Liver (tissue), 10 donors: ENCODE data around the gene PIANP. TPM values are rescaled to one million over a fixed set of nuclear protein-coding genes. Genes with fewer than 3 reads are reported as not detected.

Source experiments
- DNase-seq: peaks from one replicate; pipeline ENCODE4 v3.0.0-alpha.2; 2017; ENCODE audit warnings: low spot score
- H3K27ac ChIP-seq, 2 donors: one replicate each; pipeline ENCODE4 v1.7.0; 2013; ENCODE audit warnings: inconsistent platforms in 2 of 2, low read length in 2 of 2, control low read depth in 1 of 2, low read depth in 1 of 2, mild to moderate bottlenecking in 1 of 2
- H3K27me3 ChIP-seq, 4 donors: one replicate each; pipeline versions ENCODE4 v1.6.1 to v1.7.0; 2013; ENCODE audit warnings: low read length in 3 of 4, inconsistent platforms in 1 of 4, mild to moderate bottlenecking in 1 of 4, moderate library complexity in 1 of 4; ENCODE audit not compliant: control insufficient read depth in 4 of 4, insufficient read depth in 4 of 4
- H3K36me3 ChIP-seq, 4 donors: one replicate each; pipeline versions ENCODE4 v1.6.1 to v1.7.0; 2013; ENCODE audit warnings: low read length in 3 of 4, mild to moderate bottlenecking in 3 of 4, low read depth in 1 of 4, moderate library complexity in 1 of 4; ENCODE audit not compliant: control insufficient read depth in 4 of 4, insufficient read depth in 3 of 4
- H3K4me1 ChIP-seq, 4 donors: one replicate each; pipeline versions ENCODE4 v1.6.1 to v1.7.0; 2013; ENCODE audit warnings: low read length in 3 of 4, mild to moderate bottlenecking in 3 of 4, moderate library complexity in 1 of 4; ENCODE audit not compliant: control insufficient read depth in 4 of 4, insufficient read depth in 4 of 4
- H3K4me3 ChIP-seq, 3 donors: one replicate each; pipeline versions ENCODE4 v1.6.1 to v1.7.0; 2013; ENCODE audit warnings: low read length in 3 of 3, control low read depth in 1 of 3, low read depth in 1 of 3, mild to moderate bottlenecking in 1 of 3
- H3K9ac ChIP-seq, 2 donors: one replicate each; pipeline ENCODE4 v1.7.0; 2013; ENCODE audit warnings: low read length in 2 of 2, mild to moderate bottlenecking in 2 of 2, moderate library complexity in 2 of 2, control low read depth in 1 of 2, low read depth in 1 of 2
- H3K9me3 ChIP-seq, 4 donors: one replicate each; pipeline versions ENCODE4 v1.6.1 to v1.7.0; 2013; ENCODE audit warnings: low read length in 3 of 4; ENCODE audit not compliant: control insufficient read depth in 4 of 4
- EGR1 ChIP-seq, 2 donors: IDR thresholded peaks; 2 replicates each; pipeline ENCODE4 v1.6.1; 2016 to 2018; ENCODE audit warnings: antibody characterized with exemption in 2 of 2, low read depth in 2 of 2
- FOXA1 ChIP-seq: IDR thresholded peaks from 2 replicates; pipeline ENCODE4 v1.6.1; 2016; ENCODE audit warnings: antibody characterized with exemption
- FOXA2 ChIP-seq: IDR thresholded peaks from 2 replicates; pipeline ENCODE4 v1.6.1; 2016; ENCODE audit warnings: antibody characterized with exemption
- GABPA ChIP-seq, 2 donors: IDR thresholded peaks in 1 of 2; conservative IDR thresholded peaks in 1 of 2; 2 replicates each; pipeline ENCODE4 v1.6.1; 2016; ENCODE audit warnings: antibody characterized with exemption in 2 of 2, mild to moderate bottlenecking in 1 of 2, moderate library complexity in 1 of 2
- HNF4A ChIP-seq, 2 donors: conservative IDR thresholded peaks; 2 replicates each; pipeline ENCODE4 v1.6.1; 2016; ENCODE audit warnings: antibody characterized with exemption in 2 of 2, mild to moderate bottlenecking in 2 of 2
- HNF4G ChIP-seq: IDR thresholded peaks from 2 replicates; pipeline ENCODE4 v1.6.1; 2016; ENCODE audit warnings: antibody characterized with exemption
- JUND ChIP-seq, 2 donors: IDR thresholded peaks; 2 replicates each; pipeline ENCODE4 v1.6.1; 2016; ENCODE audit warnings: antibody characterized with exemption in 2 of 2
- MAX ChIP-seq: IDR thresholded peaks from 2 replicates; pipeline ENCODE4 v1.6.1; 2016; ENCODE audit warnings: antibody characterized with exemption
- NR2F2 ChIP-seq: IDR thresholded peaks from 2 replicates; pipeline ENCODE4 v1.6.1; 2016; ENCODE audit warnings: antibody characterized with exemption
- RAD21 ChIP-seq, 2 donors: IDR thresholded peaks; 2 replicates each; pipeline ENCODE4 v1.6.1; 2016; ENCODE audit warnings: antibody characterized with exemption in 2 of 2, mild to moderate bottlenecking in 2 of 2
- RXRA ChIP-seq, 2 donors: IDR thresholded peaks; 2 replicates each; pipeline ENCODE4 v1.6.1; 2017 to 2018; ENCODE audit warnings: antibody characterized with exemption in 2 of 2, mild to moderate bottlenecking in 1 of 2
- SP1 ChIP-seq: IDR thresholded peaks from 2 replicates; pipeline ENCODE4 v1.6.1; 2018; ENCODE audit warnings: antibody characterized with exemption, mild to moderate bottlenecking
- TAF1 ChIP-seq: conservative IDR thresholded peaks from 2 replicates; pipeline ENCODE4 v1.6.1; 2016; ENCODE audit warnings: antibody characterized with exemption, mild to moderate bottlenecking
- YY1 ChIP-seq: IDR thresholded peaks from 2 replicates; pipeline ENCODE4 v1.6.1; 2016; ENCODE audit warnings: antibody characterized with exemption, mild to moderate bottlenecking
- ZBTB33 ChIP-seq: IDR thresholded peaks from 2 replicates; pipeline ENCODE4 v1.6.1; 2016; ENCODE audit warnings: antibody characterized with exemption
- WGBS: extraction: QIAGEN DNeasy Blood & Tissue Kit; methylation state at CpG from one replicate; pipeline ENCODE4 v1.1.7; 2013; 5-methylcytosine and 5-hydroxymethylcytosine counted together
- polyA plus RNA-seq, 2 donors: library from polyadenylated mRNA; stranded (reverse) in 1 of 2; unstranded in 1 of 2; fragments of 200-250 nt in 1 of 2; fragments of >200 nt in 1 of 2; fragmentation: Nextera tagmentation in 1 of 2; extraction: Ambion mirVana in 1 of 2; gene quantifications; one replicate each; pipeline versions ENCODE4 v1.2.1 to v1.2.3, GENCODE V29; 2013 to 2015
- small RNA-seq: library from RNA; depleted of rRNA; stranded (forward); fragments of <200 nt; gene quantifications from one replicate; pipeline ENCODE3, GENCODE V24; 2014
- total RNA-seq, 2 donors: library from RNA; depleted of rRNA; stranded (reverse); fragments of >200 nt; gene quantifications; one replicate each; pipeline ENCODE4 v1.2.3, GENCODE V29; 2014
- TF ChIP-seq, protein P1 (sequence below): IDR thresholded peaks from 2 replicates; pipeline ENCODE4 v1.6.1; 2016; ENCODE audit warnings: antibody characterized with exemption
- TF ChIP-seq, protein P2 (sequence below): fragments of 150-350 bp; IDR thresholded peaks from 2 replicates; pipeline ENCODE4 v1.5.1; 2017; ENCODE audit warnings: improper control_type of control experiment, low read depth, low read length; ENCODE audit not compliant: missing input control
- TF ChIP-seq, protein P3 (sequence below): IDR thresholded peaks from 2 replicates; pipeline ENCODE4 v1.6.1; 2016; ENCODE audit warnings: antibody characterized with exemption, mild to moderate bottlenecking
- donor health status: healthy.
- donor health status: healthy.
- donor health status: healthy.
- donor health status: healthy.
- donor health status: healthy.

The PIANP gene
- total and polyA plus RNA-seq, 4 donors = 0.03 TPM; not detected in 3

DNA sequence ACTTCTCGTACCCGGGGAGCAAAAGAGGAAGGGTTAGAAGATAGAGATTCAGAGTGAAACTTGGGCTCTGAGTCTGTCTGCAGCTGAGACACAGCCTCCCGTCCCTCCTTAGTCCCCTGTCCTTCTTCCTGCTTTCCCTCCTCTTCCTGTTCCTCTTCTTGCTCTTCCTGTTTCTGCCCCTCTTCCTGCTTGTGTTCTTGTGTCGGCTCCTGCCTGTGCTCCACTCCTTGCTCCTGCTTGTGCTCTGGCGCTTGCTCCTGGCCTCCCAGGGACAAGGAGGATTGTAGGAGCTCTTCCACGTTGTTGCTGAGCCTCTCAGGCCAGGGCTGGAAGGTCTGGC lies 56.4 kb downstream of the PIANP start:
- 66% methylated on average over 6 of the region's 6 CpGs for WGBS
- no peak for DNase-seq
- Histone ChIP-seq H3K9ac (no peak overlapping the region), H3K9me3 (peaks cover 6 to 22% (median 9%) of the 10 kb centered on the region in 4 donors), H3K4me1 (peaks cover 0 to 4% (median 0%) of the 10 kb centered on the region in 4 donors), H3K4me3 (no peak overlapping the region), H3K27ac (peak overlapping the region; percentile 3 to 58), H3K36me3 (peaks cover 0 to 9% (median 0%) of the 10 kb centered on the region in 4 donors), H3K27me3 (no peaks in the 10 kb centered on the region)
- TF ChIP-seq JUND (IDR thresholded peaks at IDR 0.05) (no peak), ZBTB33 (no peak), HNF4G (no peak), FOXA2 (no peak), RXRA (IDR thresholded peaks at IDR 0.05) (no peak), EGR1 (IDR thresholded peaks at IDR 0.05; ENCODE audit: low read depth in 2 of 2) (no peak), FOXA1 (no peak), RAD21 (IDR thresholded peaks at IDR 0.05) (no peak), SP1 (no peak), TAF1 (no peak), GABPA (IDR thresholded peaks at IDR 0.05 in 1 of 2, conservative IDR thresholded peaks at IDR 0.05 in 1 of 2) (no peak), MAX (no peak), NR2F2 (no peak), YY1 (no peak), HNF4A (conservative IDR thresholded peaks at IDR 0.05) (no peak)
- TF ChIP-seq, protein P1, sequence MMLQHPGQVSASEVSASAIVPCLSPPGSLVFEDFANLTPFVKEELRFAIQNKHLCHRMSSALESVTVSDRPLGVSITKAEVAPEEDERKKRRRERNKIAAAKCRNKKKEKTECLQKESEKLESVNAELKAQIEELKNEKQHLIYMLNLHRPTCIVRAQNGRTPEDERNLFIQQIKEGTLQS = no peak
- TF ChIP-seq, protein P2, sequence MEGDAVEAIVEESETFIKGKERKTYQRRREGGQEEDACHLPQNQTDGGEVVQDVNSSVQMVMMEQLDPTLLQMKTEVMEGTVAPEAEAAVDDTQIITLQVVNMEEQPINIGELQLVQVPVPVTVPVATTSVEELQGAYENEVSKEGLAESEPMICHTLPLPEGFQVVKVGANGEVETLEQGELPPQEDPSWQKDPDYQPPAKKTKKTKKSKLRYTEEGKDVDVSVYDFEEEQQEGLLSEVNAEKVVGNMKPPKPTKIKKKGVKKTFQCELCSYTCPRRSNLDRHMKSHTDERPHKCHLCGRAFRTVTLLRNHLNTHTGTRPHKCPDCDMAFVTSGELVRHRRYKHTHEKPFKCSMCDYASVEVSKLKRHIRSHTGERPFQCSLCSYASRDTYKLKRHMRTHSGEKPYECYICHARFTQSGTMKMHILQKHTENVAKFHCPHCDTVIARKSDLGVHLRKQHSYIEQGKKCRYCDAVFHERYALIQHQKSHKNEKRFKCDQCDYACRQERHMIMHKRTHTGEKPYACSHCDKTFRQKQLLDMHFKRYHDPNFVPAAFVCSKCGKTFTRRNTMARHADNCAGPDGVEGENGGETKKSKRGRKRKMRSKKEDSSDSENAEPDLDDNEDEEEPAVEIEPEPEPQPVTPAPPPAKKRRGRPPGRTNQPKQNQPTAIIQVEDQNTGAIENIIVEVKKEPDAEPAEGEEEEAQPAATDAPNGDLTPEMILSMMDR = no peak
- TF ChIP-seq, protein P3, sequence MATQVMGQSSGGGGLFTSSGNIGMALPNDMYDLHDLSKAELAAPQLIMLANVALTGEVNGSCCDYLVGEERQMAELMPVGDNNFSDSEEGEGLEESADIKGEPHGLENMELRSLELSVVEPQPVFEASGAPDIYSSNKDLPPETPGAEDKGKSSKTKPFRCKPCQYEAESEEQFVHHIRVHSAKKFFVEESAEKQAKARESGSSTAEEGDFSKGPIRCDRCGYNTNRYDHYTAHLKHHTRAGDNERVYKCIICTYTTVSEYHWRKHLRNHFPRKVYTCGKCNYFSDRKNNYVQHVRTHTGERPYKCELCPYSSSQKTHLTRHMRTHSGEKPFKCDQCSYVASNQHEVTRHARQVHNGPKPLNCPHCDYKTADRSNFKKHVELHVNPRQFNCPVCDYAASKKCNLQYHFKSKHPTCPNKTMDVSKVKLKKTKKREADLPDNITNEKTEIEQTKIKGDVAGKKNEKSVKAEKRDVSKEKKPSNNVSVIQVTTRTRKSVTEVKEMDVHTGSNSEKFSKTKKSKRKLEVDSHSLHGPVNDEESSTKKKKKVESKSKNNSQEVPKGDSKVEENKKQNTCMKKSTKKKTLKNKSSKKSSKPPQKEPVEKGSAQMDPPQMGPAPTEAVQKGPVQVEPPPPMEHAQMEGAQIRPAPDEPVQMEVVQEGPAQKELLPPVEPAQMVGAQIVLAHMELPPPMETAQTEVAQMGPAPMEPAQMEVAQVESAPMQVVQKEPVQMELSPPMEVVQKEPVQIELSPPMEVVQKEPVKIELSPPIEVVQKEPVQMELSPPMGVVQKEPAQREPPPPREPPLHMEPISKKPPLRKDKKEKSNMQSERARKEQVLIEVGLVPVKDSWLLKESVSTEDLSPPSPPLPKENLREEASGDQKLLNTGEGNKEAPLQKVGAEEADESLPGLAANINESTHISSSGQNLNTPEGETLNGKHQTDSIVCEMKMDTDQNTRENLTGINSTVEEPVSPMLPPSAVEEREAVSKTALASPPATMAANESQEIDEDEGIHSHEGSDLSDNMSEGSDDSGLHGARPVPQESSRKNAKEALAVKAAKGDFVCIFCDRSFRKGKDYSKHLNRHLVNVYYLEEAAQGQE = no peak

Small RNAs within 50 kb of the gene (small RNA-seq; reads per million reads assigned to genes)
- not detected for gene RNU6-781P

Other genes starting within 250 kb of the PIANP start
- 10 to 100 TPM in 1 of 2 donors, 1 to 10 TPM in 1; 9.5 to 32.9 TPM for gene TAPBPL, start 248.8 kb downstream of the PIANP start, total RNA-seq
- 10 to 100 TPM; 16.5 to 21.5 TPM for gene TAPBPL, start 248.8 kb downstream of the PIANP start, polyA plus RNA-seq
- 1 to 10 TPM; 5.8 to 6.4 TPM for gene VAMP1, start 230.1 kb downstream of the PIANP start, total RNA-seq
- 1 to 10 TPM; 2.4 to 4.2 TPM for gene VAMP1, start 230.1 kb downstream of the PIANP start, polyA plus RNA-seq
- gene MRPL51, start 207.6 kb downstream of the PIANP start, total RNA-seq = 10 to 100 TPM; 37.6 to 38.6 TPM
- 100 to 1,000 TPM in 1 of 2 donors, 10 to 100 TPM in 1; 57.4 to 163 TPM for gene MRPL51, start 207.6 kb downstream of the PIANP start, polyA plus RNA-seq
- 10 to 100 TPM in 1 of 2 donors, 1 to 10 TPM in 1; 10.0 to 55.1 TPM for gene NCAPD2, start 206.7 kb downstream of the PIANP start, total RNA-seq
- 1 to 10 TPM; 2.0 to 4.9 TPM for gene NCAPD2, start 206.7 kb downstream of the PIANP start, polyA plus RNA-seq
- 1,000 to 10,000 TPM; 1,234 to 1,389 TPM for gene GAPDH, start 166.3 kb downstream of the PIANP start, total RNA-seq
- 1,000 to 10,000 TPM; 1,299 to 2,082 TPM for gene GAPDH, start 166.3 kb downstream of the PIANP start, polyA plus RNA-seq
- 1 to 10 TPM; 4.8 to 5.9 TPM for gene IFFO1, start 144.8 kb downstream of the PIANP start, total RNA-seq
- gene IFFO1, start 144.8 kb downstream of the PIANP start, polyA plus RNA-seq = 1 to 10 TPM; 5.9 to 7.6 TPM
- 10 to 100 TPM in 1 of 2 donors, 1 to 10 TPM in 1; 4.8 to 22.3 TPM for gene NOP2, start 132.5 kb downstream of the PIANP start, total RNA-seq
- 10 to 100 TPM; 12.5 to 15.6 TPM for gene NOP2, start 132.5 kb downstream of the PIANP start, polyA plus RNA-seq
- gene CHD4, start 93.4 kb downstream of the PIANP start, total RNA-seq = 100 to 1,000 TPM; 101 TPM
- gene CHD4, start 93.4 kb downstream of the PIANP start, polyA plus RNA-seq = 10 to 100 TPM; 53.6 to 53.8 TPM
- 1 to 10 TPM in 1 of 2 donors, under 1 TPM in 1; 0.84 to 2.0 TPM for gene LPAR5, start 64.9 kb downstream of the PIANP start, total RNA-seq
- gene LPAR5, start 64.9 kb downstream of the PIANP start, polyA plus RNA-seq = 1 to 10 TPM in 1 of 2 donors, under 1 TPM in 1; 0.58 to 1.3 TPM
- 1 to 10 TPM in 1 of 2 donors, under 1 TPM in 1; 0.50 to 1.5 TPM for gene ACRBP, start 53.4 kb downstream of the PIANP start, total RNA-seq
- under 1 TPM; 0.39 to 0.80 TPM for gene ACRBP, start 53.4 kb downstream of the PIANP start, polyA plus RNA-seq
- 10 to 100 TPM; 14.9 to 15.5 TPM for gene ING4, start 37.7 kb downstream of the PIANP start, total RNA-seq
- gene ING4, start 37.7 kb downstream of the PIANP start, polyA plus RNA-seq = 10 to 100 TPM; 13.9 to 18.1 TPM
- 10 to 100 TPM in 1 of 2 donors, 1 to 10 TPM in 1; 8.5 to 11.5 TPM for gene ZNF384, start 11.4 kb downstream of the PIANP start, total RNA-seq
- 10 to 100 TPM in 1 of 2 donors, 1 to 10 TPM in 1; 3.9 to 12.7 TPM for gene ZNF384, start 11.4 kb downstream of the PIANP start, polyA plus RNA-seq
- 10 to 100 TPM; 26.0 to 31.3 TPM for gene COPS7A, start 23.2 kb upstream of the PIANP start, total RNA-seq
- 10 to 100 TPM; 33.5 to 37.7 TPM for gene COPS7A, start 23.2 kb upstream of the PIANP start, polyA plus RNA-seq
- gene MLF2, start 52.3 kb upstream of the PIANP start, total RNA-seq = 100 to 1,000 TPM in 1 of 2 donors, 10 to 100 TPM in 1; 59.6 to 131 TPM
- 100 to 1,000 TPM; 194 to 235 TPM for gene MLF2, start 52.3 kb upstream of the PIANP start, polyA plus RNA-seq
- 100 to 1,000 TPM in 1 of 2 donors, 10 to 100 TPM in 1; 26.3 to 106 TPM for gene PTMS, start 65.5 kb upstream of the PIANP start, total RNA-seq
- gene PTMS, start 65.5 kb upstream of the PIANP start, polyA plus RNA-seq = 100 to 1,000 TPM; 103 to 261 TPM
- gene LAG3, start 71.7 kb upstream of the PIANP start, total RNA-seq = under 1 TPM; 0.14 to 0.42 TPM
- gene LAG3, start 71.7 kb upstream of the PIANP start, polyA plus RNA-seq = 1 to 10 TPM in 1 of 2 donors, under 1 TPM in 1; 0.53 to 1.2 TPM
- 10 to 100 TPM; 22.5 to 44.8 TPM for gene CD4, start 88.7 kb upstream of the PIANP start, total RNA-seq
- gene CD4, start 88.7 kb upstream of the PIANP start, polyA plus RNA-seq = 10 to 100 TPM; 15.9 to 41.5 TPM
- 1 to 10 TPM in 1 of 2 donors, under 1 TPM in 1; 0.59 to 2.1 TPM for gene GPR162, start 121.0 kb upstream of the PIANP start, total RNA-seq
- gene GPR162, start 121.0 kb upstream of the PIANP start, polyA plus RNA-seq = 1 to 10 TPM; 1.4 to 2.4 TPM
- 1 to 10 TPM; 1.5 to 1.9 TPM for gene P3H3, start 127.6 kb upstream of the PIANP start, total RNA-seq
- 1 to 10 TPM in 1 of 2 donors, under 1 TPM in 1; 0.42 to 1.7 TPM for gene P3H3, start 127.6 kb upstream of the PIANP start, polyA plus RNA-seq
- under 1 TPM in 1 of 2 donors, not detected in 1; under 0.01 TPM for gene GNB3, start 140.1 kb upstream of the PIANP start, total RNA-seq
- under 1 TPM in 1 of 2 donors, not detected in 1; 0.12 TPM for gene GNB3, start 140.1 kb upstream of the PIANP start, polyA plus RNA-seq
- 10 to 100 TPM in 1 of 2 donors, under 1 TPM in 1; 0.25 to 26.0 TPM for gene CDCA3, start 150.5 kb upstream of the PIANP start, total RNA-seq
- gene CDCA3, start 150.5 kb upstream of the PIANP start, polyA plus RNA-seq = 1 to 10 TPM; 1.3 to 3.9 TPM
- 10 to 100 TPM; 39.8 to 41.0 TPM for gene USP5, start 151.3 kb upstream of the PIANP start, total RNA-seq
- 10 to 100 TPM; 15.2 to 31.6 TPM for gene USP5, start 151.3 kb upstream of the PIANP start, polyA plus RNA-seq
- gene TPI1, start 166.7 kb upstream of the PIANP start, total RNA-seq = 100 to 1,000 TPM; 190 to 252 TPM
- 100 to 1,000 TPM; 540 to 547 TPM for gene TPI1, start 166.7 kb upstream of the PIANP start, polyA plus RNA-seq
- 1 to 10 TPM; 3.2 to 4.3 TPM for gene SPSB2, start 172.5 kb upstream of the PIANP start, total RNA-seq
- 1 to 10 TPM; 3.9 to 4.6 TPM for gene SPSB2, start 172.5 kb upstream of the PIANP start, polyA plus RNA-seq
- 1 to 10 TPM; 2.0 to 3.6 TPM for gene LRRC23, start 204.0 kb upstream of the PIANP start, total RNA-seq
- gene LRRC23, start 204.0 kb upstream of the PIANP start, polyA plus RNA-seq = 1 to 10 TPM in 1 of 2 donors, under 1 TPM in 1; 0.92 to 2.3 TPM
- 1 to 10 TPM; 1.1 to 3.1 TPM for gene ENO2, start 213.8 kb upstream of the PIANP start, total RNA-seq
- 1 to 10 TPM; 1.3 to 1.6 TPM for gene ENO2, start 213.8 kb upstream of the PIANP start, polyA plus RNA-seq
- gene ATN1, start 227.1 kb upstream of the PIANP start, total RNA-seq = 10 to 100 TPM in 1 of 2 donors, 1 to 10 TPM in 1; 3.6 to 10.2 TPM
- gene ATN1, start 227.1 kb upstream of the PIANP start, polyA plus RNA-seq = 10 to 100 TPM in 1 of 2 donors, 1 to 10 TPM in 1; 5.6 to 12.6 TPM
- gene RNU7-1, start 243.0 kb upstream of the PIANP start, total RNA-seq = not detected
- gene RNU7-1, start 243.0 kb upstream of the PIANP start, polyA plus RNA-seq = not detected
- 10 to 100 TPM; 49.2 to 53.8 TPM for gene C12orf57, start 243.2 kb upstream of the PIANP start, total RNA-seq
- gene C12orf57, start 243.2 kb upstream of the PIANP start, polyA plus RNA-seq = 100 to 1,000 TPM in 1 of 2 donors, 10 to 100 TPM in 1; 77.7 to 193 TPM